Endothelial cell (in vitro differentiated cells): ENCODE measurements around the gene C5orf22. TPM values are rescaled to one million over a fixed set of nuclear protein-coding genes. Genes with fewer than 3 reads are reported as not detected.
"Not testable (repeated sequence)": the region's sequence is repeated elsewhere in the genome, so short reads cannot be mapped to it uniquely, and the experiment has no call there.

Source experiments
- DNase-seq: peaks from one replicate; pipeline ENCODE4 v3.0.0; 2021; ENCODE audit warnings: low spot score
- H3K27ac Mint-ChIP-seq: one replicate; pipeline ENCODE4 v1.8.0; 2021; ENCODE audit warnings: mixed read lengths, inconsistent platforms; ENCODE audit not compliant: unreplicated experiment
- H3K27me3 Mint-ChIP-seq: one replicate; pipeline ENCODE4 v1.8.0; 2021; ENCODE audit warnings: mild to moderate bottlenecking, moderate library complexity, mixed read lengths, inconsistent platforms; ENCODE audit not compliant: unreplicated experiment
- H3K36me3 Mint-ChIP-seq: one replicate; pipeline ENCODE4 v1.8.0; 2021; ENCODE audit warnings: mild to moderate bottlenecking, low read depth, mixed read lengths, inconsistent platforms; ENCODE audit not compliant: unreplicated experiment
- H3K4me1 Mint-ChIP-seq: one replicate; pipeline ENCODE4 v1.8.0; 2021; ENCODE audit warnings: mild to moderate bottlenecking, mixed read lengths, inconsistent platforms; ENCODE audit not compliant: unreplicated experiment
- H3K4me3 Mint-ChIP-seq: one replicate; pipeline ENCODE4 v1.8.0; 2021; ENCODE audit warnings: mild to moderate bottlenecking, mixed read lengths, inconsistent platforms; ENCODE audit not compliant: unreplicated experiment
- H3K9me3 Mint-ChIP-seq: one replicate; pipeline ENCODE4 v1.8.0; 2021; ENCODE audit warnings: mixed read lengths, inconsistent platforms; ENCODE audit not compliant: unreplicated experiment
- CTCF ChIP-seq: fragments of 200-600 bp; sonication (generic); IDR thresholded peaks from one replicate; pipeline ENCODE4 v1.5.0; 2021; ENCODE audit warnings: antibody characterized with exemption; ENCODE audit not compliant: unreplicated experiment
- total RNA-seq: library from RNA; stranded (reverse); fragmentation: NEBNext Ultra II Directional; extraction: Animal tissue kit (Norgen Biotek cat#: 25700); gene quantifications from one replicate; pipeline ENCODE4 v1.2.1, GENCODE V29; 2021; ENCODE audit not compliant: unreplicated experiment

C5orf22 gene
- total RNA-seq, 1 donor from 2014 or later, result 26.0 TPM

DNA sequence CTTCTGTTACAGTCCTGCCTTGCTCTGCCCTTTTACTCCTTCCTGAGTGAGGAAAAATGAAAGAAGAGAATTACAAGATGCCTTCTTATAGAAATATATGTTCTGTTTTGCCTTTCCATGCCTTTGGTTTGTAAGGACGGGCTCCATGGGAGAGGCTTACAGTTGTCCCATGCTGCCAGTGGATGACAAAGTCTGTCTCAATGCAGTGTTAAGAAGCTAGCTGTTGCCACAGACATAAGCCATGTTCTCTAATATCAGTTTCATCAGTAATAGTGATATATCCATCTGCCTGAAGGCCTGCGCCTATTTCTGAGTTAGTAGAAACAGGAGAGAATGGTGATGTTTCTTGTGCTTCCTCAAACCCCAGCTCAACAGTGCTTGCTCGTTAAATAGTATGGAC is 27.8 kb downstream of the C5orf22 start:
- Mint-ChIP-seq H3K36me3 (peaks cover 12% of the 10 kb centered on the region), H3K4me1 (no peaks in the 10 kb centered on the region), H3K27ac (no peak overlapping the region), H3K4me3 (no peak overlapping the region), H3K9me3 (peaks cover 7% of the 10 kb centered on the region), H3K27me3 (peaks cover 2% of the 10 kb centered on the region)
- no peak for TF ChIP-seq CTCF
- DNase-seq, result no peak

- Mint-ChIP-seq H3K27me3 (peaks cover 2% of the 10 kb centered on the region), H3K9me3 (peaks cover 17% of the 10 kb centered on the region), H3K4me3 (no peak overlapping the region), H3K27ac (no peak overlapping the region), H3K36me3 (peaks cover 20% of the 10 kb centered on the region), H3K4me1 (no peaks in the 10 kb centered on the region)
- no peak for TF ChIP-seq CTCF
- DNase-seq, result no peak
These were observed 29.8 kb downstream of the C5orf22 start for GRCh38 chr5:31561946-31562345.

GRCh38 chr5:31563216-31563615 is 31.1 kb downstream of the C5orf22 start:
- H3K36me3 Mint-ChIP-seq, result peaks cover 20% of the 10 kb centered on the region
- no peak for TF ChIP-seq CTCF

DNA sequence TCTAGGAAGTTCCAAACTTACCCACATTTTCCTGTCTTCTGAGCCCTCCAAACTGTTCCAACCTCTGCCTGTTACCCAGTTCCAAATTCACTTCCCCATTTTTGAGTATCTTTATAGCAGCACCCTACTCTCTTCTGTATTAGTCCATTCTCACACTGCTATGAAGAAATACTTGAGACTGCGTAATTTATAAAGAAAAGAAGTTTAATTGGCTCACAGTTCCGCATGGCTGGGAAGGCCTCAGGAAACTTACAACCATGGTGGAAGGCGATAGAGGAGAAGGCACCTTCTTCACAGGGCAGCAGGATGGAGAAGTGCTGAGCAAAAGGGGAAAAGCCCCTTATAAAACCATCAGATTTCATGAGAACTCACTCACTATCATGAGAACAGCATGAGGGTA is 34.3 kb downstream of the C5orf22 start:
- peaks cover 20% of the 10 kb centered on the region for H3K36me3 Mint-ChIP-seq
- H3K4me3 Mint-ChIP-seq, H3K4me1 Mint-ChIP-seq, H3K27ac Mint-ChIP-seq, DNase-seq, H3K27me3 Mint-ChIP-seq: not testable (repeated sequence)
- H3K9me3 Mint-ChIP-seq, result peaks cover 17% of the 10 kb centered on the region

More at GRCh38 chr5:31563216-31563615, 31.1 kb downstream of the C5orf22 start:
- peaks cover 2% of the 10 kb centered on the region for H3K27me3 Mint-ChIP-seq
- H3K27ac Mint-ChIP-seq, result no peak overlapping the region
- no peak for DNase-seq
- peaks cover 17% of the 10 kb centered on the region for H3K9me3 Mint-ChIP-seq
- no peak overlapping the region for H3K4me3 Mint-ChIP-seq
- no peaks in the 10 kb centered on the region for H3K4me1 Mint-ChIP-seq

GRCh38 chr5:31568302-31568835 is 36.3 kb downstream of the C5orf22 start:
- no peak overlapping the region for H3K4me3 Mint-ChIP-seq
- peaks cover 17% of the 10 kb centered on the region for H3K9me3 Mint-ChIP-seq
- no peak for TF ChIP-seq CTCF
- peaks cover 20% of the 10 kb centered on the region for H3K36me3 Mint-ChIP-seq
- H3K27ac Mint-ChIP-seq, result no peak overlapping the region
- no peaks in the 10 kb centered on the region for H3K4me1 Mint-ChIP-seq
- H3K27me3 Mint-ChIP-seq, result peaks cover 2% of the 10 kb centered on the region
- DNase-seq, result no peak
